Smooth muscle cell (in vitro differentiated cells): ENCODE results near the gene C16orf54. TPM values are rescaled to one million over a fixed set of nuclear protein-coding genes. Genes with fewer than 3 reads are reported as not detected.
"Not testable (repeated sequence)": the region's sequence is repeated elsewhere in the genome, so short reads cannot be mapped to it uniquely, and the experiment has no call there.

Experiments
- DNase-seq: peaks from one replicate; lab custom pipeline; 2025; ENCODE audit not compliant: unreplicated experiment; lab: John Stamatoyannopoulos, UW
- H2AFZ ChIP-seq: fragments of 200-600 bp; sonication (generic); 2 replicates; pipeline ENCODE4 v1.6.0; 2016; ENCODE audit warnings: antibody characterized with exemption, low read depth, mild to moderate bottlenecking
- H3F3A ChIP-seq: fragments of 200-600 bp; sonication (generic); 2 replicates; pipeline ENCODE4 v1.6.0; 2017; ENCODE audit warnings: antibody characterized with exemption, low read depth
- H3K27ac ChIP-seq: fragments of 200-600 bp; sonication (generic); 2 replicates; pipeline ENCODE4 v1.5.1; 2016; ENCODE audit warnings: low read depth, mild to moderate bottlenecking
- H3K27me3 ChIP-seq: fragments of 200-600 bp; sonication (generic); 2 replicates; pipeline ENCODE4 v1.6.1; 2016; ENCODE audit warnings: low read depth, mild to moderate bottlenecking
- H3K36me3 ChIP-seq: fragments of 200-600 bp; sonication (generic); 2 replicates; pipeline ENCODE4 v1.5.1; 2016; ENCODE audit warnings: low read depth
- H3K4me1 ChIP-seq: fragments of 200-600 bp; sonication (generic); 2 replicates; pipeline ENCODE4 v1.5.1; 2016; ENCODE audit warnings: low read depth
- H3K4me2 ChIP-seq: fragments of 200-600 bp; sonication (generic); 2 replicates; pipeline ENCODE4 v1.6.0; 2016; ENCODE audit warnings: mild to moderate bottlenecking
- H3K4me3 ChIP-seq: fragments of 200-600 bp; sonication (generic); 2 replicates; pipeline ENCODE4 v1.5.1; 2016; ENCODE audit warnings: mild to moderate bottlenecking
- H3K79me2 ChIP-seq: fragments of 200-600 bp; sonication (generic); 2 replicates; pipeline ENCODE4 v1.6.0; 2016; ENCODE audit warnings: low read depth, mild to moderate bottlenecking
- H3K9ac ChIP-seq: fragments of 200-600 bp; sonication (generic); 2 replicates; pipeline ENCODE4 v1.6.0; 2016; ENCODE audit warnings: low read depth
- H3K9me3 ChIP-seq: fragments of 200-600 bp; sonication (generic); replicated peaks from 2 replicates; pipeline ENCODE4 v1.5.1; 2016; ENCODE audit warnings: low read depth
- H4K20me1 ChIP-seq: fragments of 200-600 bp; sonication (generic); 2 replicates; pipeline ENCODE4 v1.6.0; 2016; ENCODE audit warnings: low read depth
- CTCF ChIP-seq: fragments of 200-600 bp; sonication (generic); IDR thresholded peaks from 2 replicates; pipeline ENCODE4 v1.5.1; 2017; ENCODE audit warnings: borderline replicate concordance, mild to moderate bottlenecking, antibody characterized with exemption; ENCODE audit not compliant: insufficient read depth, poor library complexity, severe bottlenecking
- WGBS: methylation state at CpG from one replicate; pipeline ENCODE4 v1.1.7; 2016; ENCODE audit warnings: low lambda C conversion rate; 5-methylcytosine and 5-hydroxymethylcytosine counted together
- polyA plus RNA-seq: library from polyadenylated mRNA; unstranded; fragments of >200 nt; fragmentation: Nextera tagmentation; extraction: Ambion mirVana; gene quantifications from 2 replicates; pipeline ENCODE4 v1.2.1, GENCODE V29; 2016
- total RNA-seq: library from RNA; depleted of rRNA; stranded (reverse); fragments of >200 nt; gene quantifications from 2 replicates; pipeline ENCODE4 v1.2.3, GENCODE V29; 2014

C16orf54 gene
- total and polyA plus RNA-seq, 2 experiments from 2014 or later, result not detected

GRCh38 chr16:29784901-29785500 lies 39.2 kb upstream of the C16orf54 start:
- peak; percentile 51 for DNase-seq
- Histone ChIP-seq H3K27ac (no peak overlapping the region), H3F3A (no peaks in the 10 kb centered on the region), H3K4me2 (peak overlapping the region; percentile 83), H3K9ac (no peak overlapping the region), H3K4me1 (peaks cover 5% of the 10 kb centered on the region), H3K79me2 (no peaks in the 10 kb centered on the region), H3K9me3 (no peaks in the 10 kb centered on the region), H3K4me3 (peak overlapping the region; percentile 34), H2AFZ (peak overlapping the region; percentile 86), H3K27me3 (no peaks in the 10 kb centered on the region), H3K36me3 (no peaks in the 10 kb centered on the region), H4K20me1 (no peaks in the 10 kb centered on the region)
- peak; percentile 65 for TF ChIP-seq CTCF
- whole genome bisulfite sequencing, result 9% methylated on average over 38 of the region's 38 CpGs

- Histone ChIP-seq H3K36me3 (no peaks in the 10 kb centered on the region), H3K79me2 (no peaks in the 10 kb centered on the region), H3K4me2 (no peak overlapping the region), H3K9ac (no peak overlapping the region), H3F3A (no peaks in the 10 kb centered on the region), H3K4me3 (no peak overlapping the region), H3K9me3 (no peaks in the 10 kb centered on the region), H3K4me1 (no peaks in the 10 kb centered on the region), H4K20me1 (no peaks in the 10 kb centered on the region), H3K27ac (peak overlapping the region; percentile 11), H2AFZ (no peak overlapping the region), H3K27me3 (no peaks in the 10 kb centered on the region)
- no peak for TF ChIP-seq CTCF
- 100% methylated on average over 2 of the region's 2 CpGs for WGBS
- DNase-seq, result no peak
These were observed 38.4 kb upstream of the C16orf54 start for GRCh38 chr16:29784157-29784556.

GRCh38 chr16:29783094-29783953 lies 37.5 kb upstream of the C16orf54 start:
- peak overlapping the region; percentile 11 for H3K27ac ChIP-seq
- not testable (repeated sequence) for H4K20me1 ChIP-seq, H3K79me2 ChIP-seq, H3K9me3 ChIP-seq, H3K4me2 ChIP-seq, H3K36me3 ChIP-seq, H3K9ac ChIP-seq, H3K4me3 ChIP-seq, H3K27me3 ChIP-seq, H3F3A ChIP-seq, H2AFZ ChIP-seq, H3K4me1 ChIP-seq, DNase-seq
- WGBS, result 78% methylated on average over 13 of the region's 13 CpGs

GRCh38 chr16:29779474-29779873 lies 33.7 kb upstream of the C16orf54 start:
- no peaks in the 10 kb centered on the region for H3K27me3 ChIP-seq
- H2AFZ ChIP-seq, result no peak overlapping the region
- no peak for DNase-seq
- no peaks in the 10 kb centered on the region for H3F3A ChIP-seq
- H3K79me2 ChIP-seq, result no peaks in the 10 kb centered on the region
- H3K4me1 ChIP-seq, result no peaks in the 10 kb centered on the region
- no peak overlapping the region for H3K4me2 ChIP-seq
- no peak overlapping the region for H3K27ac ChIP-seq
- H3K4me3 ChIP-seq, result no peak overlapping the region
- 39% methylated on average over 10 of the region's 10 CpGs for WGBS
- H3K9me3 ChIP-seq, result no peaks in the 10 kb centered on the region
- H4K20me1 ChIP-seq, result no peaks in the 10 kb centered on the region
- no peak for TF ChIP-seq CTCF
- H3K36me3 ChIP-seq, result no peaks in the 10 kb centered on the region
- no peak overlapping the region for H3K9ac ChIP-seq
